Measurements from ENCODE around the gene KHDRBS1.
"Not testable (repeated sequence)": the region's sequence is repeated elsewhere in the genome, so short reads cannot be mapped to it uniquely, and the experiment has no call there.

Gene KHDRBS1

GRCh38 chr1:32012709-32013385, 821 bp upstream of the KHDRBS1 start:
- peak overlapping the region; percentile 94 for H3K4me3 ChIP-seq (ENCODE audit: low read depth, low read length)
- DNase-seq (ENCODE audit: low read depth) = no peak
- no peak for TF ChIP-seq CTCF (IDR thresholded peaks at IDR 0.05; ENCODE audit: control insufficient read depth, extremely low read depth, insufficient read depth)

GRCh38 chr1:32014199-32014947, 705 bp downstream of the KHDRBS1 start:
- no peak for TF ChIP-seq CTCF (IDR thresholded peaks at IDR 0.05; ENCODE audit: control insufficient read depth, extremely low read depth, insufficient read depth)
- peak overlapping the region; percentile 94 for H3K4me3 ChIP-seq (ENCODE audit: low read depth, low read length)
- DNase-seq (ENCODE audit: low read depth) = no peak

- DNase-seq (ENCODE audit: low read depth) = no peak
- peak overlapping the region; percentile 94 for H3K4me3 ChIP-seq (ENCODE audit: low read depth, low read length)
- TF ChIP-seq CTCF (IDR thresholded peaks at IDR 0.05; ENCODE audit: control insufficient read depth, extremely low read depth, insufficient read depth) = no peak
Measured at GRCh38 chr1:32014948-32015273, 1.2 kb downstream of the KHDRBS1 start.

- no peak for TF ChIP-seq CTCF (IDR thresholded peaks at IDR 0.05; ENCODE audit: control insufficient read depth, extremely low read depth, insufficient read depth)
- H3K4me3 ChIP-seq (ENCODE audit: low read depth, low read length) = no peak overlapping the region
Measured at GRCh38 chr1:32020339-32020738, 6.7 kb downstream of the KHDRBS1 start.

GRCh38 chr1:32021574-32022018, 7.9 kb downstream of the KHDRBS1 start:
- H3K4me3 ChIP-seq (ENCODE audit: low read depth, low read length); DNase-seq (ENCODE audit: low read depth): not testable (repeated sequence)

More at GRCh38 chr1:32020339-32020738, 6.7 kb downstream of the KHDRBS1 start:
- peak; percentile 70 for DNase-seq (ENCODE audit: low read depth)

- TF ChIP-seq CTCF (IDR thresholded peaks at IDR 0.05; ENCODE audit: control insufficient read depth, extremely low read depth, insufficient read depth) = no peak
- no peak for DNase-seq (ENCODE audit: low read depth)
- H3K4me3 ChIP-seq (ENCODE audit: low read depth, low read length) = no peak overlapping the region
Measured at GRCh38 chr1:32023351-32023750, 9.7 kb downstream of the KHDRBS1 start.

GRCh38 chr1:32025515-32025914, 11.8 kb downstream of the KHDRBS1 start:
- H3K4me3 ChIP-seq (ENCODE audit: low read depth, low read length) = no peak overlapping the region
- TF ChIP-seq CTCF (IDR thresholded peaks at IDR 0.05; ENCODE audit: control insufficient read depth, extremely low read depth, insufficient read depth) = no peak
- DNase-seq (ENCODE audit: low read depth) = no peak
